ENCODE measurements around the gene RBM17. TPM values are rescaled to one million over a fixed set of nuclear protein-coding genes. Genes with fewer than 3 reads are reported as not detected.
A peak's percentile ranks its signal among the peaks of the same experiment; 100 is the strongest.
"Not testable (repeated sequence)": the region's sequence is repeated elsewhere in the genome, so short reads cannot be mapped to it uniquely, and the experiment has no call there.

Gene RBM17
- total RNA-seq, 2 experiments from 2014 or later = 155 to 157 TPM

DNA sequence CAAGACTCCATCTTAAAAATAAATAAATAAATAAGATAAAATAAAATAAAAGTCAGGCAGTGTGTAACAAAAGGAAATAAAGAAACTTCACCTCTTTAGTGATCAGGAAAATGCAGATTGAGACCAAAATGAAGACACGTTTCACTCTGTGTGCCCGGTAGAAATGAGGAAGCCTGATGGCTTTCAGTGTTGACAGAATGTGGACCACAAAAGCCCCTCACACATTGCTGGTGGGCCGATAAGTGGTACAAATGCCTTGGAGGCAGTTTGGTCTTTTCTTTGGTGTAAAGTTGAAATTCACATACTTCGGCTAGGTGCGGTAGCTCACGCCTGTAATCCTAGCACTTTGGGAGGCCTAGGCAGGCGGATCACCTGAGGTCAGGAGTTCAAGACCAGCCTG lies 69.4 kb downstream of the RBM17 start:
- Mint-ChIP-seq H3K4me3 (no peak overlapping the region), H3K27me3 (no peaks in the 10 kb centered on the region), H3K27ac (no peak overlapping the region), H3K36me3 (ENCODE audit: low read depth) (peaks cover 3% of the 10 kb centered on the region), H3K9me3 (no peaks in the 10 kb centered on the region), H3K4me1 (peaks cover 20% of the 10 kb centered on the region)
- ChIA-PET CTCF (no interaction called here), POLR2A (interaction anchor here (1.0 to 1.7 kb wide), 3 partner anchors 10 to 14 kb away, joined by 3 to 4 read pairs (median 3); no protein-coding TSS in a partner anchor)
- no peak for DNase-seq

GRCh38 chr10:6161921-6162320 lies 73.1 kb downstream of the RBM17 start:
- H3K4me1 Mint-ChIP-seq = peaks cover 44% of the 10 kb centered on the region
- H3K4me3 Mint-ChIP-seq = no peak overlapping the region
- H3K27ac Mint-ChIP-seq = no peak overlapping the region
- H3K27me3 Mint-ChIP-seq = no peaks in the 10 kb centered on the region
- H3K9me3 Mint-ChIP-seq = no peaks in the 10 kb centered on the region
- no peak for DNase-seq
- peaks cover 6% of the 10 kb centered on the region for H3K36me3 Mint-ChIP-seq (ENCODE audit: low read depth)
- CTCF ChIA-PET = interaction anchor here (0.6 to 3.3 kb wide), 6 partner anchors 10 to 130 kb away, joined by 3 to 29 read pairs (median 8); partner anchors contain the start of gene PFKFB3
- POLR2A ChIA-PET = interaction anchor here (0.8 to 3.2 kb wide), 5 partner anchors 11 to 27 kb away, joined by 3 to 20 read pairs (median 9); no protein-coding TSS in a partner anchor

DNA sequence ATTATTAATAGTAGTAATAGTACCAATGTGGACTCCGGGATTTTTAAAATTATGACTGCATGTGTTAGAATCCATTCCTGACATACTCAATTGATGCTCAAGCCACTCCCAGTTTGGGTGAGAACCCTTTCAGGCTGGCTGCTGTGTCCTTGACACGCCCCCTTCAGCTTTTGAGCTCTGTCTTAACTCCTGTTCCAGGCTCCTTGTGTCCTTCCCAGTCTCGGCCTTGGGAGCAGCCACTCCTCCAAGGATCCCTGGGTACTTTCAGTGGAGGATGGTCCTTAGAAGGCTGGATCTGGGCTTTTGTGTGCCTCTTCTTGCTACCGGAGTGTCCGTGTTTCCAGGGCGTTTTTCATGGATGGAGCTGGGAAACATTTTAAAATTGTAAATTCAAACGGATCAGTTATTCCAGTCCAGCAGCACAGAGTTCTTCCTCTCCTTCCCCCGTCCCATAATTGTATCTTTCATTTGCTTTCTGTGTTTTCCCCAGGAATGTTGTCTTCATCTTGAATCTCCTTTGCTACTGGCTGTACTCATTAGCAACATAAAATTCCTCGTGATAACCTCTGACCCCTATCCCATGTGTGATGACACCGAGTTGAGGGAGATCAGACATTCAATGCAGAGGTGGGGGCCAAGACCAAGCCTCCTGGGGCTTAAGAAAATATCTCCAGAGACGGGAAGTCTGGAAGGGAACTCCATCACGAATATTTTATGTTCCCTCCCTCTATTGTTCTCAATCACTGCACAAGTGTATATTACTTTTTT lies 73.9 kb downstream of the RBM17 start:
- peaks cover 15% of the 10 kb centered on the region for H3K36me3 Mint-ChIP-seq (ENCODE audit: low read depth)
- ChIA-PET POLR2A (interaction anchor here (0.8 to 3.2 kb wide), 14 partner anchors 9 to 367 kb away, joined by 3 to 20 read pairs (median 6); partner anchors contain the start of genes GDI2 and PFKFB3), CTCF (interaction anchor here (0.6 to 3.3 kb wide), 11 partner anchors 10 to 244 kb away, joined by 3 to 29 read pairs (median 8); partner anchors contain the start of gene PFKFB3)
- peak overlapping the region; percentile 58 for H3K4me3 Mint-ChIP-seq
- DNase-seq = no peak
- peaks cover 48% of the 10 kb centered on the region for H3K4me1 Mint-ChIP-seq
- no peaks in the 10 kb centered on the region for H3K27me3 Mint-ChIP-seq
- no peaks in the 10 kb centered on the region for H3K9me3 Mint-ChIP-seq
- H3K27ac Mint-ChIP-seq = peak overlapping the region; percentile 64

GRCh38 chr10:6163364-6164270 lies 74.8 kb downstream of the RBM17 start:
- Mint-ChIP-seq H3K27me3 (no peaks in the 10 kb centered on the region), H3K4me3 (peak overlapping the region; percentile 87), H3K36me3 (ENCODE audit: low read depth) (peaks cover 16% of the 10 kb centered on the region), H3K9me3 (no peaks in the 10 kb centered on the region), H3K27ac (peak overlapping the region; percentile 93), H3K4me1 (peaks cover 50% of the 10 kb centered on the region)
- DNase-seq = peak; percentile 93
- ChIA-PET POLR2A (interaction anchor here (0.7 to 3.2 kb wide), 22 partner anchors 9 to 366 kb away, joined by 3 to 20 read pairs (median 4); partner anchors contain the start of genes GDI2 and PFKFB3), CTCF (interaction anchor here (0.7 to 3.3 kb wide), 11 partner anchors 9 to 243 kb away, joined by 3 to 29 read pairs (median 6); partner anchors contain the start of gene PFKFB3)

DNA sequence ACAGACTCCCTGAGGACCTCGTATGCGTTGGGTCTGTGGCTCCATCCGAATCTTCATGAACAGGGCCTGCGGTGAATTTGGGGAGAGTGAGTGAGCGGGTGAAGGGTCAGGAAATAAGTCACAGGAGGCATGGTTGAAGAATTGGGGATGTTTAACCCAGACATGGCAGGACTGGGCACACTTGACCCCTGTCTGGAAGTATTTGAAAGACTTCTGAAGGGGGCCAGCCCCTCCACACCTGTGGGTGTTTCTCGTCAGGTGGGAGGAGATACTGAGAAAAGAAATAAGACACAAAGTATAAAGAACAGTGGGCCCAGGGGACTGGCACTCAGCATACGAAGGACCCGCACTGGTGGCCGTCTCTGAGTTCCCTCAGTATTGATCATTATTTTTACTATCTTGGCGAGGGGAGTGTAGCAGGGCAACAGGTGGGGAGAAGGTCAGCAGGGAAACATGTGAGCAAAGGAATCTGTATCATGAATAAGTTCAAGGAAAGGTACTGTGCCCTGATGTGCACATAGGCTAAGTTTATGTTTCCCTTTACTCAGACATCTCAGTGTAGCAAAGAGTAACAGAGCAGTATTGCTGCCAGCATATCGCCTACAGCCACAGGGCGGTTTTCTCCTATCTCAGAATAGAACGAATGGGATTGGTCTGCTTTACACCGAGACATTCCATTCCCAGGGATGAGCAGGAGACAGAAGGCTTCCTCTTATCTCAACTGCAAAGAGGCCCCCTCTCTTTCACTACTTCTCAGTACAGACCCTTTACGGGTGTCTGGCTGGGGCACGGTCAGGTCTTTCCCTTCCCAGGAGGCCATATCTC lies 75.6 kb downstream of the RBM17 start:
- H3K4me1 Mint-ChIP-seq = peaks cover 55% of the 10 kb centered on the region
- CTCF ChIA-PET = interaction anchor here (0.9 to 3.3 kb wide), 10 partner anchors 8 to 242 kb away, joined by 3 to 29 read pairs (median 7); partner anchors contain the start of gene PFKFB3
- no peak for DNase-seq

DNA sequence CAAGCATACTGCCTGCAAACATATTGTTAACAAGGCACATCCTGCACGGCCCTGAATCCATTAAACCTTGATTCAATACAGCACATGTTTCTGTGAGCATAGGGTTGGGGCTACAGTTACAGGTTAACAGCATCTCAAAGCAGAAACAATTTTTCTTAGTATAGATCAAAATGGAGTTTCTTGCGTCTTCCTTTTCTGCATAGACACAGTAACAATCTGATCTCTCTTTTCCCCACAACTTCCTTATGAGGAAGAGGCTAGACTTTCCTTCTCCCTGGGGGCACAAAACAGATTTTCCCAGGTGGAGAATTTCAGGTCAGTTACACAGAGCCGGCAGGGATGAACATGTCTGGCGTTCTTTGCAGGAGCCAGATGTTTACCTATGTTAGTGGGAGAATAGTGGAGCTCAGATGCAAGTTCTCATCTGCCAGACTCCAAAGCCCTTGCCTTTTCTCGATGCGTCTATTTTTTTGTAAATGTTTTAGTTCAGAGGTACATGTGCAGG lies 76.4 kb downstream of the RBM17 start:
- Mint-ChIP-seq H3K9me3 (no peaks in the 10 kb centered on the region), H3K27ac (peak overlapping the region; percentile 93), H3K36me3 (ENCODE audit: low read depth) (peaks cover 16% of the 10 kb centered on the region), H3K4me1 (peaks cover 59% of the 10 kb centered on the region), H3K27me3 (no peaks in the 10 kb centered on the region), H3K4me3 (peak overlapping the region; percentile 87)
- no peak for DNase-seq
- POLR2A ChIA-PET = no interaction called here
- CTCF ChIA-PET = interaction anchor here (0.6 kb wide), 1 partner anchor 24 kb away, joined by 3 read pairs; no protein-coding TSS in a partner anchor

More for the DNA sequence above, 75.6 kb downstream of the RBM17 start:
- Mint-ChIP-seq H3K27me3 (no peaks in the 10 kb centered on the region), H3K27ac (peak overlapping the region; percentile 93), H3K9me3 (no peaks in the 10 kb centered on the region), H3K4me3 (peak overlapping the region; percentile 87), H3K36me3 (ENCODE audit: low read depth) (peaks cover 16% of the 10 kb centered on the region)
- POLR2A ChIA-PET = interaction anchor here (0.8 to 3.2 kb wide), 14 partner anchors 9 to 237 kb away, joined by 3 to 20 read pairs (median 4); partner anchors contain the start of gene PFKFB3

GRCh38 chr10:6165933-6166332 lies 77.1 kb downstream of the RBM17 start:
- peaks cover 16% of the 10 kb centered on the region for H3K36me3 Mint-ChIP-seq (ENCODE audit: low read depth)
- H3K27me3 Mint-ChIP-seq, H3K9me3 Mint-ChIP-seq, H3K27ac Mint-ChIP-seq, DNase-seq, H3K4me3 Mint-ChIP-seq: not testable (repeated sequence)
- CTCF ChIA-PET = interaction anchor here (0.6 to 0.7 kb wide), 2 partner anchors 23 to 79 kb away, joined by 3 read pairs; no protein-coding TSS in a partner anchor
- POLR2A ChIA-PET = interaction anchor here (1.3 kb wide), 1 partner anchor 36 kb away, joined by 3 read pairs; the partner anchor contains the start of gene PFKFB3
- peaks cover 63% of the 10 kb centered on the region for H3K4me1 Mint-ChIP-seq

Other genes starting within 250 kb of the RBM17 start
- 1 to 10 TPM; 3.3 to 5.4 TPM for gene ANKRD16, start 199.1 kb upstream of the RBM17 start, total RNA-seq
- 10 to 100 TPM; 54.8 to 61.6 TPM for gene FBH1, start 198.8 kb upstream of the RBM17 start, total RNA-seq
- 10 to 100 TPM; 22.1 to 24.5 TPM for gene IL15RA, start 111.5 kb upstream of the RBM17 start, total RNA-seq
- gene IL2RA, start 26.7 kb upstream of the RBM17 start, total RNA-seq = 100 to 1,000 TPM; 437 to 446 TPM
- gene PFKFB3, start 113.9 kb downstream of the RBM17 start, total RNA-seq = 10 to 100 TPM; 66.8 to 69.4 TPM

All from activated CD4-positive, alpha-beta memory T cell treated with anti-CD3 and anti-CD28 coated beads, Interleukin-2, amount 10 ng/mL, durations not matched to agents 7 days and 5 days (primary cell).